Endothelial cell of umbilical vein (primary cell): ENCODE measurements around the gene ZNF732.

Experiments used
- CTCF ChIP-seq, 2 donors: IDR thresholded peaks; 1 replicate in 1 of 2; 2 replicates in 1 of 2; pipeline ENCODE4 v1.5.1; 2011; ENCODE audit warnings: low read length in 2 of 2, mild to moderate bottlenecking in 2 of 2, moderate library complexity in 2 of 2, control low read depth in 1 of 2, inconsistent platforms in 1 of 2, low read depth in 1 of 2; ENCODE audit not compliant: insufficient read depth in 1 of 2; ENCODE audit errors: extremely low read depth in 1 of 2
- FOS ChIP-seq: IDR thresholded peaks from 2 replicates; pipeline ENCODE4 v1.6.1; 2011; ENCODE audit warnings: mild to moderate bottlenecking, low read length, moderate library complexity, borderline replicate concordance; ENCODE audit not compliant: insufficient read depth
- POLR2A ChIP-seq: IDR thresholded peaks from 2 replicates; pipeline ENCODE4 v1.6.1; 2012; ENCODE audit warnings: low read depth, mild to moderate bottlenecking, control low read depth, low read length

- TF ChIP-seq CTCF (IDR thresholded peaks at IDR 0.05; ENCODE audit: extremely low read depth in 1 of 2, insufficient read depth in 1 of 2, low read depth in 1 of 2, low read length in 2 of 2): no peak
- TF ChIP-seq FOS: no peak
- TF ChIP-seq POLR2A: no peak
Measured at GRCh38 chr4:335515-335914, 30.2 kb upstream of the ZNF732 start.
